LNCAP (cell line): Measurements from ENCODE around the gene TIGD4.

ENCODE experiments used
- TF ChIP-seq, protein P1 (sequence below): fragments of 450-650 bp; IDR thresholded peaks from 2 replicates; pipeline ENCODE4 v1.5.1; 2017; ENCODE audit warnings: mild to moderate bottlenecking

TIGD4 gene

DNA sequence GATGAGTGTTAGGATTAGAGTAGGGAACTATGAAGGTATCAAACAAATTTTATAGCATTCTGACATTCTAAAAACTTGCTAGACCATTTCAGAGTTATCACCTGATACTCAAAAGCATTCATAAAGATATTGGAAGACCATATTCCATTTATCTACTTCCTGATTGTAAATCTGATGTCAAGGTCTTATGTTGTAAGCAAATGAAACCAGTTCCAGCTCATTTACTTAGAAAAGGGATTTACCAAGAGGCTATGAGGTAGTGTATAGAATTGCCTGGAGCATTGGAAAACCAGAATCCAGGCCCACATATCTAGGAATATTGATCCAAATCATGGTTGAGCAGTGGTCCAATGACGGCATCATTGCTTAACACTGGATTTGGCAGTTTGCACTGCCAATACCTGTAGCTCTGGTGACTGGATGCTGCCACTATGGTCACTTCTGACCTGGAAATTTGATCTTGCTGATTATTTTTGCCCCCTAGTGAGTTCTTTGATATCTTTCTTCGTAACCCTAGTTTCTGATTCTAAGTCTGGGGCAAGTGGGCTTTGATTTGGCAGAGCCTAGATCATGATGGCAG, 25.6 kb upstream of the TIGD4 start:
- TF ChIP-seq, protein P1, sequence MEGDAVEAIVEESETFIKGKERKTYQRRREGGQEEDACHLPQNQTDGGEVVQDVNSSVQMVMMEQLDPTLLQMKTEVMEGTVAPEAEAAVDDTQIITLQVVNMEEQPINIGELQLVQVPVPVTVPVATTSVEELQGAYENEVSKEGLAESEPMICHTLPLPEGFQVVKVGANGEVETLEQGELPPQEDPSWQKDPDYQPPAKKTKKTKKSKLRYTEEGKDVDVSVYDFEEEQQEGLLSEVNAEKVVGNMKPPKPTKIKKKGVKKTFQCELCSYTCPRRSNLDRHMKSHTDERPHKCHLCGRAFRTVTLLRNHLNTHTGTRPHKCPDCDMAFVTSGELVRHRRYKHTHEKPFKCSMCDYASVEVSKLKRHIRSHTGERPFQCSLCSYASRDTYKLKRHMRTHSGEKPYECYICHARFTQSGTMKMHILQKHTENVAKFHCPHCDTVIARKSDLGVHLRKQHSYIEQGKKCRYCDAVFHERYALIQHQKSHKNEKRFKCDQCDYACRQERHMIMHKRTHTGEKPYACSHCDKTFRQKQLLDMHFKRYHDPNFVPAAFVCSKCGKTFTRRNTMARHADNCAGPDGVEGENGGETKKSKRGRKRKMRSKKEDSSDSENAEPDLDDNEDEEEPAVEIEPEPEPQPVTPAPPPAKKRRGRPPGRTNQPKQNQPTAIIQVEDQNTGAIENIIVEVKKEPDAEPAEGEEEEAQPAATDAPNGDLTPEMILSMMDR, result no peak

DNA sequence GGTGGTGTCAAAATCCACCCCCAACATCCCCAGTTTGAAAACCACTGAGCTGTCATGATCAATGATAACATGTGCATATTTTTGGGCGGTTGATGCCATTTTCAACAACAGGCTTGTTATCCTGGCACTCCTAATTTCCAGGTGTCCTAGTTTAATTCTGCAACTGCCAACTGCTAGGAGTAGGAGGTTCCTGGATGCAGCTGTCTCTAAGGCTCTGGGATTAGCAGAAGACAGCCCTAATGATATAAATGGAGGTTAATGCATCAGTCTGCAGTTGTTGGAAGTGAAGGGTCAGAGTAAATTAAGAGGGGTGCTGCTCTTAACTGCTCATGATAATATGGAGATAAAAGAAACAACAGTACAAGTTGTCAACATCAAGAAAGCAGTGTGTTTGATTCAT, 24.0 kb upstream of the TIGD4 start:
- TF ChIP-seq, protein P1, result no peak

- TF ChIP-seq, protein P1, result no peak
Observed at GRCh38 chr4:152795891-152796290, 16.4 kb upstream of the TIGD4 start.

DNA sequence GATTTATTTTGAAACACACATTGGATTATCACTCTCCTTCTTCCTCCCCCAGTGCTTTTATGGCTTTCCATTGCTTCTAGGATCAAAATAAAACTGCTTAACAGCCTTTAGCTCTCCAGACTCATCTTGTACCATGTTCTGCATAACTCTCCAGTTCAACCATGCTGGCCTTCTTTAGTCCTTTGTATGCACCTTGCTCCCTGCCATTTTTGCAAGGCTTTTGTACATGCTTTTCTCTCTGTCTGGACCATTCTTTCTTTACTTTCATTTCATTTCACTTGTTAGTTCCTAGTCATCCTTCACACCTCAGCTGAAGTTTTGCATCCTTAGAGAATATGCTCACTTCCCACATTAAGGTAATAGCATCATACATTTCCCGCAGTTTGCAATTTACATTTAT, 7.1 kb upstream of the TIGD4 start:
- TF ChIP-seq, protein P1, result no peak

GRCh38 chr4:152785639-152786615, 6.4 kb upstream of the TIGD4 start:
- TF ChIP-seq, protein P1, result no peak

GRCh38 chr4:152784490-152785350, 5.2 kb upstream of the TIGD4 start:
- TF ChIP-seq, protein P1, result peak; percentile 43; the same call in 1 of the 2 replicates

DNA sequence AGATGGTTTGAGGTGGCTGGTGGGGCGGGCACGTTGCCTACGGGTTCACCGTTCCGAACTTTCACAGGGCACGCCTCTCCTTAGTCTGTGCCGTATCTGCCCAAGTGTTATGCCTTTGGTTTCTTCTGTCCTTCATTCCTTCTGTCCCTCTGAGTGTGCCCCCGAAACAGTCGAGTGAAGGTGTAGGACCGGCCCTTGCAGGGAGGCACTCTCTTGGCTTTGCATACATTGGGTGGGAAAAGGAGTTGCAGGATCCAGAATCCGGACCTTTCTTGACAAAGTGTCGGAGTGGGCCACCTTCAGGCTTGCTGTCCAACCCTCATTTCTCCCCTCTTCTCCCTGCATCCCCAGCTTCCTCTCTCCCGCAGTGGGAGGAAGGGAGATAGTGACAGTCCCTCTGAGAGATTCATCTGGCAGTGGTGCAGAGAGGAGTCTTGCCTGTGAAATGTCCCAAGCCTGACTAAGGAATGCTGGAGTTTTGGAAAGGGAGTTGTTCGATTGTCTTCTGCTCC, 793 bp upstream of the TIGD4 start:
- TF ChIP-seq, protein P1, result no peak
